HG02571 (cell line): Measurements from ENCODE around the gene SOCS3.
A peak's percentile ranks its signal among the peaks of the same experiment; 100 is the strongest.

ENCODE experiments used
- ATAC-seq: cut with Tn5 transposase; IDR thresholded peaks from one replicate; pipeline ENCODE4 v1.9.1; 2021; ENCODE audit warnings: mild to moderate bottlenecking, moderate library complexity; ENCODE audit not compliant: unreplicated experiment

The SOCS3 gene

GRCh38 chr17:78353834-78354233 lies 6.0 kb downstream of the SOCS3 start:
- ATAC-seq: no peak

- no peak for ATAC-seq
Observed at GRCh38 chr17:78351449-78352006, 8.3 kb downstream of the SOCS3 start.

GRCh38 chr17:78349891-78350642 lies 9.8 kb downstream of the SOCS3 start:
- ATAC-seq: no peak

- ATAC-seq: no peak
Observed at GRCh38 chr17:78348055-78348770, 11.7 kb downstream of the SOCS3 start.

GRCh38 chr17:78347453-78347852 lies 12.4 kb downstream of the SOCS3 start:
- no peak for ATAC-seq

- no peak for ATAC-seq
Observed at GRCh38 chr17:78346605-78347250, 13.1 kb downstream of the SOCS3 start.

- no peak for ATAC-seq
Observed at GRCh38 chr17:78345791-78346494, 13.9 kb downstream of the SOCS3 start.

GRCh38 chr17:78345172-78345571 lies 14.7 kb downstream of the SOCS3 start:
- no peak for ATAC-seq

- ATAC-seq: no peak
Observed at GRCh38 chr17:78344666-78345065, 15.2 kb downstream of the SOCS3 start.

GRCh38 chr17:78343543-78344201 lies 16.2 kb downstream of the SOCS3 start:
- no peak for ATAC-seq

- ATAC-seq: no peak
Observed at GRCh38 chr17:78343187-78343542, 16.7 kb downstream of the SOCS3 start.

GRCh38 chr17:78342449-78343186 lies 17.3 kb downstream of the SOCS3 start:
- ATAC-seq: no peak

GRCh38 chr17:78341559-78342448 lies 18.1 kb downstream of the SOCS3 start:
- no peak for ATAC-seq

- ATAC-seq: no peak
Observed at GRCh38 chr17:78340183-78340955, 19.5 kb downstream of the SOCS3 start.

GRCh38 chr17:78338486-78339259 lies 21.2 kb downstream of the SOCS3 start:
- ATAC-seq: no peak

- ATAC-seq: peak; percentile 50
Observed at GRCh38 chr17:78337244-78338109, 22.4 kb downstream of the SOCS3 start.
